ENCODE measurements around the gene SYPL2. TPM values are rescaled to one million over a fixed set of nuclear protein-coding genes. Genes with fewer than 3 reads are reported as not detected.
A peak's percentile ranks its signal among the peaks of the same experiment; 100 is the strongest.

SYPL2 gene
- total and polyA plus RNA-seq, 2 of the 8 experiments (the other 6 are each of a cell fraction or from before 2014, with no cell fraction given) = 1.5 TPM

DNA sequence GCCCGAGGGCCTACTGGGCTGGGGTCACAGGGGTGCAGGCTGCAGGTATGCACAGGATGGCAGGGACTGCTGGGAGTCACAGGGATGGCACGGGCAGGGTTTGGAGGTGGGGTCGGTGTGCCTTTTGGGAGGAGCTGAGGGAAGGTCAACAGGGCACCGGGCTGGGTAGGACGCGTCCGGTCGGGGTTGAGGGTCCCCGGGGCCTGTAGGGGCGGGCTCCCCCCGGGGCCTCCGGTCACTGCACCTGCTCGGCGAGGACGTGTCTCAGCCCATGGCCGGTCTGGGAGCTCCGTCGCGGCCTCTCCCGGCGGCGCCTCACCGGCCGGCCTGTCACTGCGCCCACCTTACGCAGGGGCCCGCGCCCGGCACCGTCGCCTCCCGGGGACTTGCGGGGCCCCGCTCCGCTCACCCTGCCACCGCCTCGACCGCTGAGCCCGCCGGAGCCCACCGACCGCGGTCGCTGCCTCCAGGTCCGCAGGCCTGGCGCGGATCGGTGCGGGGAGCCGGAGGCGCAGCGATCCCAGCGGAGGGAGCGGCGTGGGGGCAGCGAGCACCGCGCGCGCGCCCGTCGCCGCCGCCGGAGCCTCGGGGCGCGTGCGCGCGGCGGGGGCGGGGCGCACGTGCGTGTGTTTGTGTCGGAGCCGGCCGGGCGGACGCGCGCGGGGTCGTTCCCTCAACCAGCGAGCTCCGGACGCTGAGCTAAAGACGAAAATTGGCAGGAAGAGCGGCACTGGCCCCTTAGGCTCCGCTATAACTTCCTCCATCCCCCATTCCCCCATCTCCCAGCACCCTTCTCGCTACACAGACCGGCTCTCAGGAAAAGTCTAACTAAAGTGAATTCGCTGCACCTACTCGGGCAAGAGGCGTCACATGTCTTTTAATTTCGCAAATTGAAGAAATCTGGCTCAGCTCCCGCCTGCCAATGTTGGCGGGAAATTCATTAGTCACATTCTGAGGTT is 43.1 kb downstream of the SYPL2 start, which contains the start of gene AMIGO1 (continued):
- no peak for TF ChIP-seq RNF2 (IDR thresholded peaks at IDR 0.05; ENCODE audit: borderline replicate concordance, low read depth, low read length, missing control alignments, poor library complexity, severe bottlenecking)
- TF ChIP-seq, protein P1, sequence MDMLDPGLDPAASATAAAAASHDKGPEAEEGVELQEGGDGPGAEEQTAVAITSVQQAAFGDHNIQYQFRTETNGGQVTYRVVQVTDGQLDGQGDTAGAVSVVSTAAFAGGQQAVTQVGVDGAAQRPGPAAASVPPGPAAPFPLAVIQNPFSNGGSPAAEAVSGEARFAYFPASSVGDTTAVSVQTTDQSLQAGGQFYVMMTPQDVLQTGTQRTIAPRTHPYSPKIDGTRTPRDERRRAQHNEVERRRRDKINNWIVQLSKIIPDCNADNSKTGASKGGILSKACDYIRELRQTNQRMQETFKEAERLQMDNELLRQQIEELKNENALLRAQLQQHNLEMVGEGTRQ (IDR thresholded peaks at IDR 0.05; ENCODE audit: low read length) = no peak
- no peak for TF ChIP-seq GABPA (IDR thresholded peaks at IDR 0.05; ENCODE audit: borderline replicate concordance, insufficient read depth, low read length)
- TF ChIP-seq, protein P2, sequence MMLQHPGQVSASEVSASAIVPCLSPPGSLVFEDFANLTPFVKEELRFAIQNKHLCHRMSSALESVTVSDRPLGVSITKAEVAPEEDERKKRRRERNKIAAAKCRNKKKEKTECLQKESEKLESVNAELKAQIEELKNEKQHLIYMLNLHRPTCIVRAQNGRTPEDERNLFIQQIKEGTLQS (IDR thresholded peaks at IDR 0.05; ENCODE audit: insufficient read depth, low read depth, low read length) = no peak
- no peak for TF ChIP-seq RXRA (IDR thresholded peaks at IDR 0.05; ENCODE audit: insufficient read depth, low read depth, low read length)
- TF ChIP-seq JUN (IDR thresholded peaks at IDR 0.05; ENCODE audit: low read depth, low read length) = no peak
- TF ChIP-seq TAF7 (optimal IDR thresholded peaks at IDR 0.05; ENCODE audit: borderline replicate concordance, low read depth, low read length) = no peak
- no peak for TF ChIP-seq EGR1 (IDR thresholded peaks at IDR 0.05; ENCODE audit: borderline replicate concordance, low read depth, low read length)
- TF ChIP-seq TEAD4 (IDR thresholded peaks at IDR 0.05; ENCODE audit: low read depth, low read length) = no peak
- TF ChIP-seq SIN3A (conservative IDR thresholded peaks at IDR 0.05 in 1 of 2, IDR thresholded peaks at IDR 0.05 in 1 of 2; ENCODE audit: low read depth in 1 of 2, low read length in 2 of 2) = peak in 1 of 2 experiments; percentile 57; a peak in 2 of 4 replicates
- TF ChIP-seq CHD2 (IDR thresholded peaks at IDR 0.05; ENCODE audit: low read length) = no peak
- TF ChIP-seq NANOG (IDR thresholded peaks at IDR 0.05; ENCODE audit: insufficient read depth, low read depth, low read length, poor library complexity, severe bottlenecking) = no peak
- TF ChIP-seq BACH1 (IDR thresholded peaks at IDR 0.05; ENCODE audit: low read length) = no peak
- TF ChIP-seq, protein P3, sequence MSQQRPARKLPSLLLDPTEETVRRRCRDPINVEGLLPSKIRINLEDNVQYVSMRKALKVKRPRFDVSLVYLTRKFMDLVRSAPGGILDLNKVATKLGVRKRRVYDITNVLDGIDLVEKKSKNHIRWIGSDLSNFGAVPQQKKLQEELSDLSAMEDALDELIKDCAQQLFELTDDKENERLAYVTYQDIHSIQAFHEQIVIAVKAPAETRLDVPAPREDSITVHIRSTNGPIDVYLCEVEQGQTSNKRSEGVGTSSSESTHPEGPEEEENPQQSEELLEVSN (IDR thresholded peaks at IDR 0.05) = peak; percentile 89
- no peak for TF ChIP-seq KDM5A (IDR thresholded peaks at IDR 0.05; ENCODE audit: low read length)
- TF ChIP-seq TCF12 (IDR thresholded peaks at IDR 0.05; ENCODE audit: low read depth, low read length) = no peak
- 0 out of 2 replicates have a peak, but pooled peaks have one; percentile 15 for TF ChIP-seq CREB1 (IDR thresholded peaks at IDR 0.05)
- peak; percentile 23; the same call in 1 of the 2 replicates for TF ChIP-seq TBP (IDR thresholded peaks at IDR 0.05; ENCODE audit: low read depth, low read length)
- no peak for TF ChIP-seq CBX8 (IDR thresholded peaks at IDR 0.05; ENCODE audit: borderline replicate concordance, low read depth, low read length)
- no peak for TF ChIP-seq POU5F1 (IDR thresholded peaks at IDR 0.05; ENCODE audit: low read depth, low read length)
- TF ChIP-seq BRCA1 (IDR thresholded peaks at IDR 0.05; ENCODE audit: low read depth, low read length) = no peak
